ENCODE data around the gene SERPINB1.

The SERPINB1 gene

GRCh38 chr6:2799936-2800527 lies 41.6 kb downstream of the SERPINB1 start:
- H3K4me1 ChIP-seq = peaks cover 0 to 15% (median 7%) of the 10 kb centered on the region in 4 donors
- no peak for TF ChIP-seq CTCF (IDR thresholded peaks at IDR 0.05)
- intact Hi-C loops (cut with DNase I; ENCODE audit: low total_unique reads) = no loop called here
- H3K4me3 ChIP-seq = no peak overlapping the region
- H3K36me3 ChIP-seq = no peaks in the 10 kb centered on the region
- no peaks in the 10 kb centered on the region for H3K27me3 ChIP-seq
- H3K9me3 ChIP-seq = no peaks in the 10 kb centered on the region
- no peak for DNase-seq
- no peak overlapping the region for H3K27ac ChIP-seq

GRCh38 chr6:2798586-2799134 lies 43.0 kb downstream of the SERPINB1 start:
- no peak for DNase-seq
- Histone ChIP-seq H3K9me3 (no peaks in the 10 kb centered on the region), H3K4me3 (no peak overlapping the region), H3K27ac (no peak overlapping the region), H3K4me1 (peaks cover 0 to 11% (median 3%) of the 10 kb centered on the region in 4 donors), H3K27me3 (no peaks in the 10 kb centered on the region), H3K36me3 (no peaks in the 10 kb centered on the region)
- intact Hi-C loops (cut with DNase I; ENCODE audit: low total_unique reads) = no loop called here
- no peak for TF ChIP-seq CTCF (IDR thresholded peaks at IDR 0.05)

GRCh38 chr6:2797564-2798031 lies 44.1 kb downstream of the SERPINB1 start:
- Histone ChIP-seq H3K9me3 (no peaks in the 10 kb centered on the region), H3K27ac (no peak overlapping the region), H3K4me3 (no peak overlapping the region), H3K36me3 (no peaks in the 10 kb centered on the region), H3K4me1 (peaks cover 0 to 19% (median 10%) of the 10 kb centered on the region in 4 donors), H3K27me3 (no peaks in the 10 kb centered on the region)
- no peak for TF ChIP-seq CTCF (IDR thresholded peaks at IDR 0.05)
- DNase-seq = no peak
- intact Hi-C loops (cut with DNase I; ENCODE audit: low total_unique reads) = no loop called here

GRCh38 chr6:2796861-2797260 lies 44.8 kb downstream of the SERPINB1 start:
- H3K9me3 ChIP-seq = no peaks in the 10 kb centered on the region
- H3K4me1 ChIP-seq = peaks cover 0 to 26% (median 15%) of the 10 kb centered on the region in 4 donors
- intact Hi-C loops (cut with DNase I; ENCODE audit: low total_unique reads) = no loop called here
- H3K4me3 ChIP-seq = no peak overlapping the region
- TF ChIP-seq CTCF (IDR thresholded peaks at IDR 0.05) = no peak
- no peaks in the 10 kb centered on the region for H3K36me3 ChIP-seq
- no peak overlapping the region for H3K27ac ChIP-seq
- H3K27me3 ChIP-seq = no peaks in the 10 kb centered on the region
- no peak for DNase-seq

GRCh38 chr6:2795956-2796355 lies 45.7 kb downstream of the SERPINB1 start:
- no peaks in the 10 kb centered on the region for H3K9me3 ChIP-seq
- TF ChIP-seq CTCF (IDR thresholded peaks at IDR 0.05) = no peak
- H3K36me3 ChIP-seq = no peaks in the 10 kb centered on the region
- H3K4me3 ChIP-seq = no peak overlapping the region
- H3K27me3 ChIP-seq = no peaks in the 10 kb centered on the region
- no peak for DNase-seq
- intact Hi-C loops (cut with DNase I; ENCODE audit: low total_unique reads) = no loop called here
- no peak overlapping the region for H3K27ac ChIP-seq
- peaks cover 0 to 32% (median 21%) of the 10 kb centered on the region in 4 donors for H3K4me1 ChIP-seq
